NCI-H1417 (cell line): ENCODE data around the gene ZSCAN5B.

Experiments
- DNase-seq, 3 experiments: peaks; one replicate each; lab custom pipeline; 2025; lab: John Stamatoyannopoulos, UW

The ZSCAN5B gene

DNA sequence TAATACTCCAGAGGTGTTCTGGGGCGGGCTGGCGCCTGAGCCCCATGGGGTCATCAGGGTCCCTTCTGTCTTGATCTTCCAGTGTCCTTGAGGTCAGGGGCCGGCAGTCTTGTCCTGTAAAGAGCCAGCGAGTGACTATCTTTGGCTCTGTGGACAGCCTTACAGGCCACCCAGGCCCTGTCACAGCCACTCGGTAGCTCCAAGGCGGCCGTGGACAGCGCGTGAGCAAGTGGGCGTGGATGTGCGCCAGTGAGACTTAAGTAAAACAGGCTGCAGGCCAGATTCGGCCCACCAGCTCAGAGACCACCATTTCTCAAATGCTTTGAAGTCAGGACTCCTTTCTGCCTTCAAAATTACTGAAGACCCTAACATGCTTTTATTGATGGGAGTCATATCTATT, 52.8 kb downstream of the ZSCAN5B start:
- no peak for DNase-seq

DNA sequence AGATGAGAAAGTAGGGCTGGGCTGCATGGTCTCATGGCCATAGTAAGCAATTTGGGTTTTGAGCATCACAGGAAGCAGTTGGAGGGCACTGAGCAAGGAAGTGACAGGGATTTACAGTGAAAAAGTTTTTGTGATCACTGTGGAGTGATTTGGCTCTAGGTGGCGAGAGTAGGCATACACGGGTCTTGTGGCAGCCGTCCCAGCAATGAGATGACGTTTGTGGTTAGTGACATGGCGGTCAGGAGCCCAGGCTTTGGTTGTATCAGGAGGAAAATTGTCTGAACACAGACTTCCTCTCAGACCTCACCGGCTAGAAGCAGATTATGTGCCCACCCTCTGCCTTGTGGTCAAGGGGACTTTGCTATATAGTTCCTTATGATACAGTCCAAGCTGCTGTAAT, 53.2 kb downstream of the ZSCAN5B start:
- no peak for DNase-seq

GRCh38 chr19:56142897-56143434, 54.6 kb downstream of the ZSCAN5B start:
- no peak for DNase-seq

DNA sequence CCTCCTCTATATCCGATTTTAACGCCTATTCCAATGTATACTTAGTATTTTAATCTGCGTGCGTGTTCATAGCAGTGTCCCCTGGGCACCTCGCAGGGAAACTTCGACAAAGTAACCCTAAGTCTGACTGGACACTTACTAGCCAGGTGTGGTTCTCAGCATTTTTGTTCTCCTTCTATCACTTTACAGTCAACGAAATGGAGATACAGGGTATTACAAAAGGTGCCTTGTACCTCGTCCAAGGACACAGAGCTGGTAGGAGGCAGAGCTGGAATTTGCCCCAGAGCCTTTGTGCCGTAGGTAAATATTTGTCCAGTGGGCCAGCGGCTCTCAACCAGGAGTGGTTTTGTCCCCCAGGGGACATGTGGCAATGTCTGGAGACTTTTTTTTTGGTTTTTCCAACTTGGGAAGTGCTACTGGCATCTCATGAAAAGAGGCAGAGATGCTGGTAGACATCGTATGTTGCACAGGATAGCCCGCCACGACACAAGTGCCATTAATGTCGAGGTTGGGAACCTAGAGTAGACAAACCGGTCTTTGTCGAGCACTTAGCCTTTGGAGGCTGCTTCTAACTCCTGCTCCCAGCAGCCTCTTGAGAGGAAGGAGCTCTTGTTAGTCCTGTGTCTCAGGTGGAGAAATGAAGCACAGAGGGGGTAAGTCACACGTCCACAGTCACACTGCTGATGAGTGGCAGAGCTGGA, 55.3 kb downstream of the ZSCAN5B start:
- peak in 2 of 3 experiments; percentile 23 to 47 for DNase-seq

DNA sequence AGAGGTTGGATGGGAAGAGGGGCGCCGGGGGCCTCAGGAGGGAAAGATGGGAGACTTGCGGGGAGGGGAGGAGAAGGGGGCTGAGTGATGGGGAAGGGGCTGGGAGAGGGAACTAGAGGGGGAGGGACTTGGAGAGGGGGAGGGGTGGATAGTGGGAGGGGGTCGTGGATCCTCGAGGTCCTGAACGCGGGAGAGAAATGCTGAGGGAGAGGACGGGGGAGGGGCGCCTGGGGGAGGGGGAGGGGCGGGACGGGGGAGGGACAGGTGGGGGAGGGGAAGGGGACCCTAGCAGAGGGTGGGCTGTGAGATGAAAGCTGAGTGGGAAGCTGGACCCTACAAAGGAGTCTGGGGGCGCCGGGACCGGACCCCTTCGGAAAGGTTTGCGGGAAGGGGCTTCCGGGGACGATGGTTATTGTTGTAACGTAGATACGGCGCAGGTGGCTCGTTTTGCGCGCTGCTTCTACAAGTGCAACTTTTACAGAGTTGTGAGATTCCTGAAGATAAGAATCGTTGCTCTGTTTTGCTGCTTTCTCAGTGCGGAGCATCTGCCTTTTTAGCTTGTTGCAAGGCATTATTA, 56.1 kb downstream of the ZSCAN5B start:
- peak in 2 of 3 experiments; percentile 23 to 52 for DNase-seq

DNA sequence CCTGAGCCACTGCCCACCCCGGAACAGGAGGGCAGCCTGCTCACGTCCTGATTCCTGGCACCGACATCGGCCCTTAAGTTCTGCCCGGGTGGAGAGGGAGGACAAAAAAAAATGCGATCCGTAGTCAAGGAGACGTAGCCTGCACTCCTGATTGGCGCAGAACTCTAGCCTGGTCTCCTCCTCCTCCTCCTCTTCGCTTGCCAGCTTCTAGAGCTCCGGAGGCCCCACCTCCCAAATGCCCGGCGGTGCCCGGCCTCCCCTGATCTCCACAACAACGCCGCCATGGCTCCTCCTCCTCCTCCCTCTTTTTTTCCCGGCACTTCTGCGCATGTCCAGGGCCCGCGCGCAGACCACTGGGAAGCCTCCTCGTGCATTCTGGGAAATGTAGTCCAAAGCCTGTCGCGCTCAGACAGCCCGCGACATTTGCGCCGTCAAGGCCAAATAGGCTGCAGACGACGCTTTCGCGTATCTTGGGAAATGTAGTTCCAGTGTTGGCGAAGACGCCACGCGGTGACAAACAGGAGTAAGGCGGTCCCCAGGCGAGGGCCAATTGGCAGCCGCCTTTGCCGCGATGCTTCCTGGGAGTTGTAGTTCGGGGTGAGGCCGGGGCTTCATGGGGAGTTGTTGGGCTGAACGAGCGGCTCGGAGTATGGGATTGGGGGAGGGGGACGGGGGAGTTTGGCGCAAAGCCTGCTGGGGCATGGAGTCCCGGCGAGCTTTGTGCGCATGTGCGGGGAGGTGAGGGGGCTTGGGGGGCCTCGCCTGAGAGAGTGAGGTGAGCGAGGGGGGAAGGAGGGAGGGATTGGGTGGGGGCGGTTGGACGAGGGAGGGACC, 56.8 kb downstream of the ZSCAN5B start, which contains the start of gene ZNF444:
Gene ZNF444 (plus strand): TSS at position 705 of the 834 bp plus-strand sequence. CDS start 5,625 bp downstream, outside the sequence.
- DNase-seq: peak; percentile 98 to 100 (median 100)

DNA sequence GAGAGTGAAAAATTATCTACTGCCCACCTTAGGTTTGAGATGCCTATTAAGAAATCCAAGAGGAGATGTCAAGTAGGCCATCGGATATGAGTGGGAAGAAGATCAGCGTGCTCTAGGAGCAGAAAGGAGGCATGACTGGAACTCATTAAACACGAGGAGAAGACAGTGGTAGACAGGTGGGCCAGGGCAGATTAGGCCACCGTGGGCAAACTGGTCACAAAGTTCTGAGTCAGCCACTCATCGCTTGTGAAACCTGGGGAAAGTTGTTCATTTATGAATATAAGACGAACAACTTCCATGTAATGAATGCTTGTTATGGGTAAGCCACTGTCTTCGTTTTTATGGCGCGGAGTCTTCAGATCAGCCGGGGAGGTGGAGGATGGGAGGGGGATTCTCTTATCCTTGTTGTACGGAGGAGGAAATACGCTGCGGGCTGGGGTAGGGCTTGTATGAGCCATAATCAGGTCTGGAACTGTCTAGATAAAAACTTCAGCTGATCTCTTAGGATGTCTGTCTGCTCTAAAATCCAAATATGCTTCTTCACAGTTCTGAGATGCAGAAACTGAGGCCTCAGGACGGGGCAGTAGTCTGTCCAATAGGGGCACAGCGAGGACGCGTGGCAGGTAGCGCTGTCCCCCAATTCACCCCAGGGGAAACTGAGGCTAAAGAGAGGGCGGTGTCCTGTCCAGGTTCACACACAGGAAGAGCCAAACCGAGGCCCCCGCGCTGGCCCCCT, 57.6 kb downstream of the ZSCAN5B start:
- no peak for DNase-seq
